Measurements from ENCODE around the gene PNKP.

The PNKP gene

DNA sequence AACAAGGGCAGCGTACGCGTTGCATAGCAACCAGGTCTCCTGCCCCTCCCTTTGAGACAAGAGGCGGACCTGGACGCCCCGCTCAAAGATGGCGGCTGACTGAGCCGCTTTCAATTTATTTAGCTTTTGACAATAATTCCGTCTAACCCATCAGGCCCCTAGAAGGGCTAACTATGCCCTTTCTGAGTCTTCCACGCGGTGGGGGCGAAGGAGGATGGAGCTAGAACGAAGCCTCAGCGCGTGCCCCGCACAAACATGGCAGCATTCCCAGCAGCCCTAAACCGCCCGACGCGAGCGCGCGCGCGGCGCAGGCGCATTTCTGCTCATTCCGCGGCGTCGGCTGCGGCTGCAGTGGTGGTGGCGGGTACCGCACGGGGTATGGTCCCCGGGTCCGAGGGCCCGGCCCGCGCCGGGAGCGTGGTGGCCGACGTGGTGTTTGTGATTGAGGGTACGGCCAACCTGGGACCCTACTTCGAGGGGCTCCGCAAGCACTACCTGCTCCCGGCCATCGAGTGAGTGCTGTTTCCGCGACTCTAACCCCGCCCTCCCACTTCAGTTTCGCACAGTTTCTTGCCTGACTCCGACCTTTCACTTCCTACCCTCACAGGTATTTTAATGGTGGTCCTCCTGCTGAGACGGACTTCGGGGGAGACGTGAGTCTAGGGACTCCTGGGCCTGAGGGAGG lies 49.3 kb downstream of the PNKP start, which contains the start of gene MED25 (continued):
- TF ChIP-seq CTCF (tag by site-specific recombination; IDR thresholded peaks at IDR 0.05) (peak; percentile 45), ZFP37 (tag by site-specific recombination; IDR thresholded peaks at IDR 0.05) (no peak), YY2 (tag by site-specific recombination; IDR thresholded peaks at IDR 0.05) (peak; percentile 88), ZNF266 (tag by site-specific recombination; IDR thresholded peaks at IDR 0.05; ENCODE audit: low read depth) (no peak), KLF9 (tag by site-specific recombination; IDR thresholded peaks at IDR 0.05; ENCODE audit: low read depth) (peak; percentile 64), ZXDB (tag by site-specific recombination; IDR thresholded peaks at IDR 0.05) (peak; percentile 33; the same call in 1 of the 2 replicates), KLF8 (tag by site-specific recombination; IDR thresholded peaks at IDR 0.05) (0 out of 2 replicates have a peak, but pooled peaks have one; percentile 14)

GRCh38 chr19:49816590-49816989 lies 50.8 kb downstream of the PNKP start:
- no peak overlapping the region for H3K27ac ChIP-seq (ENCODE audit: extremely low read depth, low read depth, low read length)
- TF ChIP-seq ZNF394 (tag by site-specific recombination; IDR thresholded peaks at IDR 0.05; ENCODE audit: borderline replicate concordance) (peak; percentile 13; the same call in 1 of the 2 replicates), ZNF121 (tag by site-specific recombination; IDR thresholded peaks at IDR 0.05) (0 out of 2 replicates have a peak, but pooled peaks have one; percentile 49), BCL11B (tag by site-specific recombination; IDR thresholded peaks at IDR 0.05; ENCODE audit: low read depth) (no peak), SP3 (tag by site-specific recombination; IDR thresholded peaks at IDR 0.05) (no peak), ZFP69B (tag by site-specific recombination; IDR thresholded peaks at IDR 0.05) (no peak), ZNF560 (tag by site-specific recombination; IDR thresholded peaks at IDR 0.05; ENCODE audit: borderline replicate concordance) (no peak)
- POLR2A ChIA-PET: no interaction called here
- H3K4me3 ChIP-seq (ENCODE audit: low read depth, low read length): no peak overlapping the region
- H3K4me1 ChIP-seq (ENCODE audit: control insufficient read depth, insufficient read depth, low read length): peaks cover 17% of the 10 kb centered on the region; the same call in 1 of the 2 replicates
- CTCF ChIA-PET: no interaction called here
- no peaks in the 10 kb centered on the region for H3K9me3 ChIP-seq (ENCODE audit: control insufficient read depth, insufficient read depth, low read depth, low read length)
- H3K36me3 ChIP-seq (ENCODE audit: control insufficient read depth in 2 of 2, insufficient read depth in 1 of 2, low read length in 2 of 2): peaks cover 8 to 11% of the 10 kb centered on the region in 2 experiments

- Histone ChIP-seq H3K36me3 (ENCODE audit: control insufficient read depth in 2 of 2, insufficient read depth in 1 of 2, low read length in 2 of 2) (peaks cover 0 to 10% of the 10 kb centered on the region in 2 experiments; a peak in 2 of 3 replicates), H3K9me3 (ENCODE audit: control insufficient read depth, insufficient read depth, low read depth, low read length) (no peaks in the 10 kb centered on the region), H3K4me1 (ENCODE audit: control insufficient read depth, insufficient read depth, low read length) (peaks cover 3% of the 10 kb centered on the region; the same call in 1 of the 2 replicates), H3K4me3 (ENCODE audit: low read depth, low read length) (peak overlapping the region; percentile 92), H3K27ac (ENCODE audit: extremely low read depth, low read depth, low read length) (no peak overlapping the region)
- ChIA-PET POLR2A (interaction anchor here (1.1 to 2.5 kb wide), 10 partner anchors 9 to 174 kb away, joined by 3 to 23 read pairs (median 4); partner anchors contain the start of genes AKT1S1, AP2A1, PTOV1 and RRAS), CTCF (no interaction called here)
- TF ChIP-seq ZNF501 (tag by site-specific recombination; IDR thresholded peaks at IDR 0.05) (no peak), FEZF1 (tag by site-specific recombination; IDR thresholded peaks at IDR 0.05) (no peak), ZFP41 (tag by site-specific recombination; IDR thresholded peaks at IDR 0.05; ENCODE audit: borderline replicate concordance) (no peak), ZSCAN16 (tag by site-specific recombination; IDR thresholded peaks at IDR 0.05) (no peak)
- TF ChIP-seq, protein P1, sequence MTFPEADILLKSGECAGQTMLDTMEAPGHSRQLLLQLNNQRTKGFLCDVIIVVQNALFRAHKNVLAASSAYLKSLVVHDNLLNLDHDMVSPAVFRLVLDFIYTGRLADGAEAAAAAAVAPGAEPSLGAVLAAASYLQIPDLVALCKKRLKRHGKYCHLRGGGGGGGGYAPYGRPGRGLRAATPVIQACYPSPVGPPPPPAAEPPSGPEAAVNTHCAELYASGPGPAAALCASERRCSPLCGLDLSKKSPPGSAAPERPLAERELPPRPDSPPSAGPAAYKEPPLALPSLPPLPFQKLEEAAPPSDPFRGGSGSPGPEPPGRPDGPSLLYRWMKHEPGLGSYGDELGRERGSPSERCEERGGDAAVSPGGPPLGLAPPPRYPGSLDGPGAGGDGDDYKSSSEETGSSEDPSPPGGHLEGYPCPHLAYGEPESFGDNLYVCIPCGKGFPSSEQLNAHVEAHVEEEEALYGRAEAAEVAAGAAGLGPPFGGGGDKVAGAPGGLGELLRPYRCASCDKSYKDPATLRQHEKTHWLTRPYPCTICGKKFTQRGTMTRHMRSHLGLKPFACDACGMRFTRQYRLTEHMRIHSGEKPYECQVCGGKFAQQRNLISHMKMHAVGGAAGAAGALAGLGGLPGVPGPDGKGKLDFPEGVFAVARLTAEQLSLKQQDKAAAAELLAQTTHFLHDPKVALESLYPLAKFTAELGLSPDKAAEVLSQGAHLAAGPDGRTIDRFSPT (tag by site-specific recombination; IDR thresholded peaks at IDR 0.05): no peak
These were observed 53.4 kb downstream of the PNKP start for GRCh38 chr19:49814010-49814409.

Data from HEK293 (cell line).